Muscle layer of duodenum (tissue), 2 donors: ENCODE data around the gene ZNF670.
A peak's percentile ranks its signal among the peaks of the same experiment; 100 is the strongest.

Source experiments
- H3K27ac ChIP-seq: one replicate; pipeline ENCODE4 v1.7.0; 2013; ENCODE audit warnings: mild to moderate bottlenecking, low read length
- H3K27me3 ChIP-seq: one replicate; pipeline ENCODE4 v1.7.0; 2013; ENCODE audit warnings: low read depth, mild to moderate bottlenecking, control low read depth, low read length
- H3K36me3 ChIP-seq, 2 donors: one replicate each; pipeline ENCODE4 v1.7.0; 2013; ENCODE audit warnings: low read length in 2 of 2, control low read depth in 1 of 2, mild to moderate bottlenecking in 1 of 2; ENCODE audit not compliant: insufficient read depth in 2 of 2, control insufficient read depth in 1 of 2
- H3K4me1 ChIP-seq, 2 donors: one replicate each; pipeline ENCODE4 v1.7.0; 2013; ENCODE audit warnings: low read length in 2 of 2, mild to moderate bottlenecking in 2 of 2, control low read depth in 1 of 2, moderate library complexity in 1 of 2; ENCODE audit not compliant: insufficient read depth in 2 of 2, control insufficient read depth in 1 of 2
- H3K4me3 ChIP-seq, 2 donors: one replicate each; pipeline ENCODE4 v1.7.0; 2013; ENCODE audit warnings: low read length in 2 of 2, low read depth in 1 of 2, mild to moderate bottlenecking in 1 of 2
- H3K9me3 ChIP-seq, 2 donors: one replicate each; pipeline ENCODE4 v1.7.0; 2013; ENCODE audit warnings: low read length in 2 of 2, control low read depth in 1 of 2, mild to moderate bottlenecking in 1 of 2; ENCODE audit not compliant: control insufficient read depth in 1 of 2
- donor health status: healthy.

Gene ZNF670

DNA sequence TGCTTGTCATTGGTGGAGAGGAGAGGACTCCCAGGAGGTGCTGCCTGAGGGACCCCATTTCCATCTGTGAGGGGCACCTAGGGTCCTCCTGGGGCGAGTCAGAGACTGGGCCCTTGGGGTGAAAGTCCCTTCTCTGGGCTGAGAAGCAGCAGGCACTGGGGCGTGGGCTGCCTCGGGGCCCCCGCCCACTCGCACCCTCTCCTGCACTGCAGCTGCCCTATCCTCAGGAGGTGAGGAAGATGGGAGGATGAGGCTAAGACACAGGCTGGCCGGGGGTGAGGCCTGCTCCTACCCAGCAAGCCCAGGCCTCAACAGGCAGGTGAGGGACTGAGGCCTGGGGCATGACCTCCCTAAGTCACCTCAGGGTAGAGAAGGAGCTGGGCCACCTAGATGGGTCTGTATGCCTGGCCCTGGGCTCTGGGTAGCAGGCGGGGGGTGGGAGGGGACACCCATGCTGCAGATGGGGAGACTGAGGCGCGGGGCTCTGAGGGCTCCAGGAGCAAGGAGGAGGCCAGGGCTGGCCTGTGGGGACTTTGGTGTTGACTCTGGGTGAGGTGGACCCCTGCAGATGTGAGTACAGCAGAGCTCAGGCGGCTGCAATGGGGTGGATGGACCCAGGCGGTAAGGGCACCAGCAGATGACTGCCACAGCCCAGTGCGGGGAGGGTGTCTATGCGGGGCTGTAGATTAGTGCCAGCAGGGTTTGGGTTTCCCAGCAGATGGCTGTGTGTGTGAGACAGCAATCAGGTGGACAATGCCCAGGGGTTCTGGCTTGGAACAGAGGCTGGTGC is 35.9 kb upstream of the ZNF670 start:
- peaks cover 0 to 4% of the 10 kb centered on the region in 2 donors for H3K4me1 ChIP-seq
- no peak overlapping the region for H3K27ac ChIP-seq
- H3K4me3 ChIP-seq, result no peak overlapping the region
- H3K9me3 ChIP-seq, result no peaks in the 10 kb centered on the region
- no peaks in the 10 kb centered on the region for H3K27me3 ChIP-seq
- no peaks in the 10 kb centered on the region for H3K36me3 ChIP-seq

DNA sequence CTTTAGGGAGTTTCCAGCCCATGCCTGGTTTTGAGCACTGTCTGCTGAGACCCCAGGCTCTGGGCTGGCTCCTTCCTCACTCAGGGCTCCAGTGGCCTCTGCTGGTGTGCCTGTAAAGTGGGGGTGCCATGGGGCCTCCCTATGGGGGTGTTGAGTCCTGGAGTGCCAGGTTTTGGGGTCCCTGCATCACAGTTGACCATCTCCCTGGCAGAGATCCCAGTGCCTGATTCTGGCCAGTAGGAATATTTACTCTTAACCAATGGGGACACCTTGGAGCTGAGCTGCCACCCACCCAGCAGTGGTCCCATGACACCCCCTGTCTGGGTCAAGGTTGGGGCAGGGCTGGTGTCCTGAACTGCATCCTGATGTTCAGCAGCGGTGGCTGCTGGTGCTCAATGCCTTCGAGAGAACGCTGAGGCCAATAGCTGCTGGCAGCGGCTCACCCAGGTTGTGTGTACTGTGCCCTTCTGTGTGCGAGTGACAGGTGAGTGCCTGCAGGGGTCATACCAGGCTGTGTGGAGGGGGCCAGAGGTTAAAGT is 35.2 kb upstream of the ZNF670 start:
- H3K9me3 ChIP-seq, result no peaks in the 10 kb centered on the region
- no peak overlapping the region for H3K27ac ChIP-seq
- H3K4me1 ChIP-seq, result peaks cover 0 to 4% of the 10 kb centered on the region in 2 donors
- H3K4me3 ChIP-seq, result no peak overlapping the region
- no peaks in the 10 kb centered on the region for H3K27me3 ChIP-seq
- no peaks in the 10 kb centered on the region for H3K36me3 ChIP-seq

DNA sequence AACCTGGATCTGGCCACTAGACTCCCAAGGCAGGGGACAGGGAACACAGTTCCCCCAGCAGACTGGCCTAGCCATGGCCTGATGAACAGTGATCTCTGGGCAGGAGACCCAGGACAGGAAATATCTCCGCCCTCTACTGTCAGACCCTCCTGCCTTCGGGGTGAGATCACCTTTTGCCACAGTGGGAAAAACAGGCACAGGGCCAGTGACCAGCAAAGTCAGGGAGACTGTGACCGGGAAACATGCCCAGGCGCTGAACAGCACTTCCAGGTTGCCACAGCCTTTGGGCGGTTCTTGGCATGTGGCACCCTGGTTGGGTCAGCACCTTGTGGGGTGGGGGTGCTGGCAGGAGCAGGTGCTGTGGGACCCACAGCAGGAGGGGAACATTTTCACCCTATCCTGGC is 34.5 kb upstream of the ZNF670 start:
- Histone ChIP-seq H3K4me3 (no peak overlapping the region), H3K36me3 (no peaks in the 10 kb centered on the region), H3K27ac (no peak overlapping the region), H3K27me3 (no peaks in the 10 kb centered on the region), H3K4me1 (peaks cover 0 to 4% of the 10 kb centered on the region in 2 donors), H3K9me3 (no peaks in the 10 kb centered on the region)

GRCh38 chr1:247112479-247112781 is 33.8 kb upstream of the ZNF670 start:
- Histone ChIP-seq H3K4me3 (peak overlapping the region in 1 of 2 donors; percentile 82), H3K27ac (no peak overlapping the region)

DNA sequence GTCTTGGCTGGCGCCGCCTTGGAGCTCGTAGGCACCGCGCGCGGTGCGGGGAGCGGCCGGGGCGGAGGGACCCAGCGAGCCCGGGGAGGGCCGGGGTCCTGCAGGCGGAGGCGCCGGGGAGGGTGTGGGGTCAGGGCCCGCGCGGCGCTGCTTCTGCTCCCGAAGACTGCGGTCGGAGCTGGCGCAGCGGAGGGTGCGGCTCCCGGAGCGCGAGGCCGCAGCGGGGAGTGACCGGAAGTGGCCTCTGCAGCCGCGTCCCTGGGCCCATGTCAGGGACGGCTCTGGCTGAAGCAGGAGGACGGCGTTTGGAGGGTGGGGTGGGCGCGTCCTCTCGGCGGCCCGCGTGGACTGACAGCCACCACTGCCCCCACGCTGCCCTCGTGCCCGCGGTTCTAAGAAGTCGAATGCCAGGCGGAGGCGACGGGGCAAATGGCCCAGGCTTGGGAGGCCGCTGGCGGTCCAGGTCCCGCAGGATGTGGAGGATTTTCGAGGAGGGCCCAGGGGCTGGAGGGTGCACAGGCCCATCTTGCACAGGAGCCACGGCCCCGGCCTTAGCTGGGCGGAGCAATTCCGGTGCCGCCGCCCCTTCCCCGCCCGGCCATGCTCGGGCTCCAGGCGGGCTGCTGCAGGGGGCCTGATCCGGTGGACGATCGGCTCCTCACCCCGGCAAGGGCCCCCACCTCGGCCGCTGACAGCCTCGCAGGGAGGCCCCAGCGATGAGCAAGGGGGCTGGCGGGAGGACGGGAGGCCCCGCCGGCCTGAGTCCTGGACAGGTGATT is 33.3 kb upstream of the ZNF670 start:
- peaks cover 0 to 4% of the 10 kb centered on the region in 2 donors for H3K4me1 ChIP-seq
- no peak overlapping the region for H3K27ac ChIP-seq
- no peaks in the 10 kb centered on the region for H3K36me3 ChIP-seq
- no peaks in the 10 kb centered on the region for H3K27me3 ChIP-seq
- H3K9me3 ChIP-seq, result no peaks in the 10 kb centered on the region
- H3K4me3 ChIP-seq, result peak overlapping the region; percentile 7 to 82

More at GRCh38 chr1:247112479-247112781, 33.8 kb upstream of the ZNF670 start:
- Histone ChIP-seq H3K9me3 (no peaks in the 10 kb centered on the region), H3K4me1 (peaks cover 0 to 4% of the 10 kb centered on the region in 2 donors), H3K27me3 (no peaks in the 10 kb centered on the region), H3K36me3 (no peaks in the 10 kb centered on the region)

GRCh38 chr1:247111259-247111699 is 32.7 kb upstream of the ZNF670 start:
- peaks cover 0 to 4% of the 10 kb centered on the region in 2 donors for H3K4me1 ChIP-seq
- no peak overlapping the region for H3K27ac ChIP-seq
- no peaks in the 10 kb centered on the region for H3K36me3 ChIP-seq
- peak overlapping the region; percentile 52 to 82 for H3K4me3 ChIP-seq
- H3K27me3 ChIP-seq, result no peaks in the 10 kb centered on the region
- H3K9me3 ChIP-seq, result no peaks in the 10 kb centered on the region

DNA sequence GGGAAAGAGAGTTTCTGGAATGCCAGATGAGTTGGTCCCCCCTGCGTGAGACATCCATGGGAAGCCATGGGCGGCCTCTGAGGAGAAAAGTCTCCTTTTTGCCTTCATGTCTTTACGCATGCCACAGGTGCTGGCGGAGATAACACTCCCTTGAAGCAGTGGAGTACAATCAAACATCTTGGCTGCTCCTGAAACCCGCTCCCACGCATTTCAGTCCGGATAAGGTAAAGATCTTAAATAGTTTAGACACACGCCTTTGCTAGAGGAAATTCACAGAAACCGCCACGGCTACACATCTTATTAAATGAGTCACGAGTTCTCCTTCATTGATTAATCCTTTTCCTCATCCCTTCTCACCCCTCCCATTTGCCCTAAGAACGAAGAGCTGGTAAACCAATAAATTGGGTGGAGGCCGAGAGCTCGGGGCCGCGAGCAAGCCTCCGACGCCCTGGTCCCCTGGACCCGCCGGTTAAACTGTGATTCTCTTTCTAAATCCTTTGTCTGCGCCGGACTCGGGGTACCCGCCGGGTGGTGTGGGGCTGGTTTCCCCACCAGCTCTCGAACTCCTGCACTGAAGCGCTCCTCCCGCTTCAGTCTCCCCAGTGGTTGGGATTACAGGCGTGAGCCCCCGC is 32.1 kb upstream of the ZNF670 start:
- H3K4me1 ChIP-seq, result peaks cover 0 to 4% of the 10 kb centered on the region in 2 donors
- H3K27ac ChIP-seq, result no peak overlapping the region
- H3K36me3 ChIP-seq, result no peaks in the 10 kb centered on the region
- H3K27me3 ChIP-seq, result no peaks in the 10 kb centered on the region
- no peaks in the 10 kb centered on the region for H3K9me3 ChIP-seq
- H3K4me3 ChIP-seq, result peak overlapping the region; percentile 52 to 82

GRCh38 chr1:247107694-247108093 is 29.1 kb upstream of the ZNF670 start:
- H3K27me3 ChIP-seq, result no peaks in the 10 kb centered on the region
- no peaks in the 10 kb centered on the region for H3K9me3 ChIP-seq
- no peak overlapping the region for H3K4me3 ChIP-seq
- peaks cover 0 to 17% of the 10 kb centered on the region in 2 donors for H3K4me1 ChIP-seq
- no peaks in the 10 kb centered on the region for H3K36me3 ChIP-seq
- H3K27ac ChIP-seq, result no peak overlapping the region

GRCh38 chr1:247105966-247106365 is 27.4 kb upstream of the ZNF670 start:
- Histone ChIP-seq H3K4me1 (peaks cover 0 to 14% of the 10 kb centered on the region in 2 donors), H3K27ac (no peak overlapping the region), H3K4me3 (no peak overlapping the region), H3K27me3 (no peaks in the 10 kb centered on the region), H3K9me3 (peaks cover 0 to 7% of the 10 kb centered on the region in 2 donors), H3K36me3 (peaks cover 10% of the 10 kb centered on the region in 2 donors)

DNA sequence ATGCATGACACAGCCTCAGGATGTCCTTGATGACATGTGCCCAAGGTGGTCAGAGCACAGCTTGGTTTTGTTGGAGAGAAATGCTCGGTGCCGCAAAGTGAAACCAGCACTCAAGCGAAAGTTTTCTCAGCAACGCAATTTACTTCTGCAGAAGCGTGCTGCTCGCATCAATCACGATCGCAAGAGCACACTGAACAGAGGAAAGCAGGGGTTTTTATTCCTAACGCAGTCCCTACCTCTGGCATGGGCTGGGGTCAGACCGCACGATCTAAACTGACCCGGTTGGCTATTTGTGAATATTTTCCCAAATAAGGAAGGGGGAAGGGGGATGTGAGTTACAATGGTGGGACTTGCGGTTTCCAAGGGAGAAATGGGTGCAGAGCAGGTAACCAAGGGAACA is 26.4 kb upstream of the ZNF670 start:
- H3K4me1 ChIP-seq, result peaks cover 0 to 14% of the 10 kb centered on the region in 2 donors
- H3K27me3 ChIP-seq, result no peaks in the 10 kb centered on the region
- peaks cover 0 to 16% of the 10 kb centered on the region in 2 donors for H3K9me3 ChIP-seq
- no peak overlapping the region for H3K27ac ChIP-seq
- peak overlapping the region; percentile 85 to 93 for H3K4me3 ChIP-seq
- H3K36me3 ChIP-seq, result peaks cover 19 to 20% of the 10 kb centered on the region in 2 donors
